ENCODE measurements around the gene UVSSA.
"Not testable (repeated sequence)": the region's sequence is repeated elsewhere in the genome, so short reads cannot be mapped to it uniquely, and the experiment has no call there.

DNA sequence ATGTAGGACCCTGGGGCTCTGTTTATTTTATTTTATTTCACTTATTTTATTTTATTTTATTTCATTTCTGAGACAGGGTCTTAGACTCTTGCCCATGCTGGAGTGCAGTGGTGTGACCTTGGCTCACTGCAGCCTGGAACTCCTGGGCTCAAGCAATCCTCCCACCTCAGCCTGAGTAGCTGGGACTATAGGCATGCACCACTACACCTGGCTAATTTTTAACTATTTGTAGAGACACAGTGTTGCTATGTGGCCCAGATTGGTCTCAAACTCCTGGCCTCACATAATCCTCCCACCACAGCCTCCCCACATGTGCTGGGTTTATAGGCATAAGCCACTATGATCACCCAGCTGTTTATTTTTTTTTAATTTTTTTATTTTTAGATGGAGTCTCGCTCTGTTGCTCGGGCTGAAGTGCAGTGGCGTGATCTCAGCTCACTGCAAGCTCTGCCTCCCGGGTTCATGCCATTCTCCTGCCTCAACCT lies 96.7 kb downstream of the UVSSA start:
- TF ChIP-seq, protein P1, sequence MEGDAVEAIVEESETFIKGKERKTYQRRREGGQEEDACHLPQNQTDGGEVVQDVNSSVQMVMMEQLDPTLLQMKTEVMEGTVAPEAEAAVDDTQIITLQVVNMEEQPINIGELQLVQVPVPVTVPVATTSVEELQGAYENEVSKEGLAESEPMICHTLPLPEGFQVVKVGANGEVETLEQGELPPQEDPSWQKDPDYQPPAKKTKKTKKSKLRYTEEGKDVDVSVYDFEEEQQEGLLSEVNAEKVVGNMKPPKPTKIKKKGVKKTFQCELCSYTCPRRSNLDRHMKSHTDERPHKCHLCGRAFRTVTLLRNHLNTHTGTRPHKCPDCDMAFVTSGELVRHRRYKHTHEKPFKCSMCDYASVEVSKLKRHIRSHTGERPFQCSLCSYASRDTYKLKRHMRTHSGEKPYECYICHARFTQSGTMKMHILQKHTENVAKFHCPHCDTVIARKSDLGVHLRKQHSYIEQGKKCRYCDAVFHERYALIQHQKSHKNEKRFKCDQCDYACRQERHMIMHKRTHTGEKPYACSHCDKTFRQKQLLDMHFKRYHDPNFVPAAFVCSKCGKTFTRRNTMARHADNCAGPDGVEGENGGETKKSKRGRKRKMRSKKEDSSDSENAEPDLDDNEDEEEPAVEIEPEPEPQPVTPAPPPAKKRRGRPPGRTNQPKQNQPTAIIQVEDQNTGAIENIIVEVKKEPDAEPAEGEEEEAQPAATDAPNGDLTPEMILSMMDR (IDR thresholded peaks at IDR 0.05; ENCODE audit: low read depth, low read length) = not testable (repeated sequence)
- TF ChIP-seq POLR2A (IDR thresholded peaks at IDR 0.05; ENCODE audit: extremely low read depth, insufficient read length); MYC (IDR thresholded peaks at IDR 0.05; ENCODE audit: low read depth, low read length): not testable (repeated sequence)

Measured in NB4 (cell line).